Small intestine (tissue), 7 donors: ENCODE measurements around the gene DACT3. TPM values are rescaled to one million over a fixed set of nuclear protein-coding genes. Genes with fewer than 3 reads are reported as not detected.

ENCODE experiments used
- DNase-seq, 2 donors: peaks; one replicate each; pipeline versions ENCODE4 v3.0.0 to v3.0.0-alpha.2; 2013
- FAIRE-seq: peaks from 2 replicates; lab custom pipeline; 2012; peaks lifted over from hg19 to GRCh38; lab: Jason Lieb, UNC
- H3K27ac ChIP-seq, 3 donors: one replicate each; pipeline ENCODE4 v1.5.1; 2013; ENCODE audit warnings: low read length in 2 of 3, mild to moderate bottlenecking in 2 of 3, control low read depth in 1 of 3, inconsistent platforms in 1 of 3, low read depth in 1 of 3, moderate library complexity in 1 of 3
- H3K27me3 ChIP-seq, 3 donors: one replicate each; pipeline ENCODE4 v1.6.1; 2013; ENCODE audit warnings: low read length in 3 of 3, inconsistent platforms in 1 of 3; ENCODE audit not compliant: control insufficient read depth in 3 of 3, insufficient read depth in 3 of 3
- H3K36me3 ChIP-seq, 3 donors: one replicate each; pipeline ENCODE4 v1.6.1; 2013; ENCODE audit warnings: low read length in 3 of 3, inconsistent platforms in 1 of 3, low read depth in 1 of 3, mild to moderate bottlenecking in 1 of 3, moderate library complexity in 1 of 3; ENCODE audit not compliant: control insufficient read depth in 3 of 3, insufficient read depth in 2 of 3
- H3K4me1 ChIP-seq, 3 donors: one replicate each; pipeline ENCODE4 v1.6.1; 2013; ENCODE audit warnings: low read length in 2 of 3, inconsistent platforms in 1 of 3, low read depth in 1 of 3, mild to moderate bottlenecking in 1 of 3, moderate library complexity in 1 of 3; ENCODE audit not compliant: control insufficient read depth in 3 of 3, insufficient read depth in 2 of 3
- H3K4me3 ChIP-seq, 3 donors: one replicate each; pipeline ENCODE4 v1.5.1; 2013; ENCODE audit warnings: low read length in 3 of 3, control low read depth in 1 of 3, inconsistent platforms in 1 of 3, low read depth in 1 of 3, mild to moderate bottlenecking in 1 of 3, moderate library complexity in 1 of 3
- H3K9me3 ChIP-seq, 2 donors: one replicate each; pipeline ENCODE4 v1.6.1; 2013; ENCODE audit warnings: low read depth in 1 of 2, low read length in 1 of 2; ENCODE audit not compliant: control insufficient read depth in 2 of 2, insufficient read depth in 1 of 2
- WGBS, 3 donors: extraction: QIAGEN DNeasy Blood & Tissue Kit; methylation state at CpG; one replicate each; pipeline ENCODE4 v1.1.7; 2013; 5-methylcytosine and 5-hydroxymethylcytosine counted together
- polyA plus RNA-seq, 4 donors: library from polyadenylated mRNA; stranded (reverse) in 3 of 4; unstranded in 1 of 4; fragments of 200-250 nt in 3 of 4; fragments of 120-200 nt in 1 of 4; gene quantifications; one replicate each; pipeline versions ENCODE4 v1.2.1 to v1.2.3, GENCODE V29; 2013
- donor health status: healthy with polysubstance abuse.
- donor health status: control.
- donor health status: control.
- donor health status: Bipolar disorder and iron deficiency.
- donor health status: healthy.

DACT3 gene
- polyA plus RNA-seq, 4 donors, result 2.2 to 7.1 (median 5.3) TPM; not detected in 1

- FAIRE-seq (no peak), DNase-seq (no peak)
- H3K36me3 ChIP-seq, result no peaks in the 10 kb centered on the region
- H3K4me1 ChIP-seq, result peaks cover 0 to 8% (median 0%) of the 10 kb centered on the region in 3 donors
- H3K9me3 ChIP-seq, result no peaks in the 10 kb centered on the region
- H3K4me3 ChIP-seq, result peak within 1 kb of the TSS in 1 of 3 donors; percentile 10
- H3K27me3 ChIP-seq, result peaks cover 0 to 31% (median 0%) of the 10 kb centered on the region in 3 donors
- WGBS, 3 donors, result 15 to 31% (median 18%) methylated on average over 13 of the region's 13 CpGs
- peak within 1 kb of the TSS in 2 of 3 donors; percentile 76 to 87 for H3K27ac ChIP-seq
These were observed 35.9 kb downstream of the DACT3 start, which contains the start of gene PTGIR for GRCh38 chr19:46624958-46625661. TSS of gene PTGIR (minus strand) at chr19:46625089. CDS start at chr19:46624225, 864 bp downstream.

- H3K4me1 ChIP-seq, result peaks cover 0 to 13% (median 2%) of the 10 kb centered on the region in 3 donors
- no peak for FAIRE-seq
- H3K9me3 ChIP-seq, result no peaks in the 10 kb centered on the region
- no peak overlapping the region for H3K4me3 ChIP-seq
- DNase-seq, result no peak
- peak overlapping the region in 2 of 3 donors; percentile 7 to 42 for H3K27ac ChIP-seq
- peaks cover 0 to 36% (median 0%) of the 10 kb centered on the region in 3 donors for H3K27me3 ChIP-seq
- H3K36me3 ChIP-seq, result no peaks in the 10 kb centered on the region
- 86 to 90% (median 88%) methylated on average over 17 to 35 of the region's 35 CpGs for WGBS, 3 donors
These were observed 37.0 kb downstream of the DACT3 start for GRCh38 chr19:46623915-46624502.

GRCh38 chr19:46622118-46622446 lies 38.9 kb downstream of the DACT3 start:
- H3K4me3 ChIP-seq, result no peak overlapping the region
- FAIRE-seq, result no peak
- DNase-seq, result no peak

GRCh38 chr19:46621191-46622117 lies 39.5 kb downstream of the DACT3 start:
- no peak for DNase-seq
- Histone ChIP-seq H3K4me3 (peak overlapping the region in 1 of 3 donors; percentile 8), H3K36me3 (no peaks in the 10 kb centered on the region), H3K27ac (peak overlapping the region in 2 of 3 donors; percentile 52 to 74), H3K4me1 (peaks cover 0 to 17% (median 5%) of the 10 kb centered on the region in 3 donors), H3K27me3 (peaks cover 0 to 36% (median 0%) of the 10 kb centered on the region in 3 donors), H3K9me3 (no peaks in the 10 kb centered on the region)
- FAIRE-seq, result no peak
- 43 to 53% (median 53%) methylated on average over 32 of the region's 32 CpGs for WGBS, 3 donors

More at GRCh38 chr19:46622118-46622446, 38.9 kb downstream of the DACT3 start:
- no peaks in the 10 kb centered on the region for H3K9me3 ChIP-seq
- H3K27ac ChIP-seq, result peak overlapping the region in 1 of 3 donors; percentile 52
- 29 to 32% (median 30%) methylated on average over 7 of the region's 7 CpGs for WGBS, 3 donors
- H3K27me3 ChIP-seq, result peaks cover 0 to 36% (median 0%) of the 10 kb centered on the region in 3 donors
- H3K4me1 ChIP-seq, result peaks cover 0 to 13% (median 2%) of the 10 kb centered on the region in 3 donors
- no peaks in the 10 kb centered on the region for H3K36me3 ChIP-seq

- H3K36me3 ChIP-seq, result no peaks in the 10 kb centered on the region
- peak overlapping the region in 1 of 3 donors; percentile 8 for H3K4me3 ChIP-seq
- no peaks in the 10 kb centered on the region for H3K9me3 ChIP-seq
- peaks cover 0 to 36% (median 0%) of the 10 kb centered on the region in 3 donors for H3K27me3 ChIP-seq
- peak overlapping the region in 2 of 3 donors; percentile 52 to 74 for H3K27ac ChIP-seq
- H3K4me1 ChIP-seq, result peaks cover 0 to 17% (median 5%) of the 10 kb centered on the region in 3 donors
- 49 to 57% (median 55%) methylated on average over 5 to 6 of the region's 6 CpGs for WGBS, 3 donors
- no peak for DNase-seq
- FAIRE-seq, result no peak
These were observed 40.3 kb downstream of the DACT3 start for GRCh38 chr19:46620716-46621115.

- DNase-seq (no peak), FAIRE-seq (no peak)
- H3K27ac ChIP-seq, result peak overlapping the region in 2 of 3 donors; percentile 52 to 74
- no peaks in the 10 kb centered on the region for H3K36me3 ChIP-seq
- H3K4me1 ChIP-seq, result peaks cover 0 to 12% (median 5%) of the 10 kb centered on the region in 3 donors
- no peaks in the 10 kb centered on the region for H3K9me3 ChIP-seq
- H3K27me3 ChIP-seq, result peaks cover 0 to 32% (median 0%) of the 10 kb centered on the region in 3 donors
- no peak overlapping the region for H3K4me3 ChIP-seq
- WGBS, 3 donors, result 62 to 78% (median 68%) methylated on average over 3 of the region's 3 CpGs
These were observed 40.7 kb downstream of the DACT3 start for GRCh38 chr19:46620267-46620666.

GRCh38 chr19:46618670-46619231 lies 42.2 kb downstream of the DACT3 start:
- FAIRE-seq, result no peak
- DNase-seq, result no peak
- Histone ChIP-seq H3K27me3 (peaks cover 0 to 29% (median 0%) of the 10 kb centered on the region in 3 donors), H3K4me1 (peaks cover 0 to 9% (median 5%) of the 10 kb centered on the region in 3 donors), H3K27ac (peak overlapping the region in 1 of 3 donors; percentile 32), H3K36me3 (no peaks in the 10 kb centered on the region), H3K9me3 (no peaks in the 10 kb centered on the region), H3K4me3 (no peak overlapping the region)
- 12 to 36% (median 30%) methylated on average over 9 of the region's 9 CpGs for WGBS, 3 donors
